Measurements from ENCODE around the gene PRKG1.

DNA sequence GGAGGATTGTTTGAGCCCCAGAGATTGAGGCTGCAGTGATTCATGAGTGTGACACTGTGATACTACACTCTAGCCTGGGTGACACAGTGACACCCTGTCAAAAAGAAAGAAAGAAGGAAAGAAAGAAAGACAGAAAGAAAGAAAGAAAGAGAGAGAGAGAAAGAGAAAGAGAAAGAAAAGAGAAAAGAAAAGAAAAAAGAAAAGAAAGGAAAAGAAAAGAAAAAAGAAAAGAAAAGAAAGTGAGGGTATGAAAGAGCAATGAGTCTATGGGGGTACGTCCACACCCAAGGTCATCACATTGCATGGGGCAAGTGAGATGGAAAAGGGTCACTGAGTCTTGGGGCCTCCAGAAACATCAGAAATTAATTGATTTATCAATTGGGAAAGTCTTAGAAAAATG lies 760.3 kb downstream of the PRKG1 start:
- TF ChIP-seq, protein P1, sequence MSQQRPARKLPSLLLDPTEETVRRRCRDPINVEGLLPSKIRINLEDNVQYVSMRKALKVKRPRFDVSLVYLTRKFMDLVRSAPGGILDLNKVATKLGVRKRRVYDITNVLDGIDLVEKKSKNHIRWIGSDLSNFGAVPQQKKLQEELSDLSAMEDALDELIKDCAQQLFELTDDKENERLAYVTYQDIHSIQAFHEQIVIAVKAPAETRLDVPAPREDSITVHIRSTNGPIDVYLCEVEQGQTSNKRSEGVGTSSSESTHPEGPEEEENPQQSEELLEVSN (IDR thresholded peaks at IDR 0.05) = no peak
- TF ChIP-seq, protein P2, sequence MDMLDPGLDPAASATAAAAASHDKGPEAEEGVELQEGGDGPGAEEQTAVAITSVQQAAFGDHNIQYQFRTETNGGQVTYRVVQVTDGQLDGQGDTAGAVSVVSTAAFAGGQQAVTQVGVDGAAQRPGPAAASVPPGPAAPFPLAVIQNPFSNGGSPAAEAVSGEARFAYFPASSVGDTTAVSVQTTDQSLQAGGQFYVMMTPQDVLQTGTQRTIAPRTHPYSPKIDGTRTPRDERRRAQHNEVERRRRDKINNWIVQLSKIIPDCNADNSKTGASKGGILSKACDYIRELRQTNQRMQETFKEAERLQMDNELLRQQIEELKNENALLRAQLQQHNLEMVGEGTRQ (IDR thresholded peaks at IDR 0.05; ENCODE audit: low read length) = no peak
- no peak for TF ChIP-seq POLR2A (IDR thresholded peaks at IDR 0.05; ENCODE audit: control extremely low read depth in 1 of 2, low read depth in 2 of 2, low read length in 2 of 2)
- no peak for TF ChIP-seq TCF12 (IDR thresholded peaks at IDR 0.05; ENCODE audit: low read depth, low read length)
- no peak for TF ChIP-seq JUND (IDR thresholded peaks at IDR 0.05; ENCODE audit: low read length)

Measured in H1 (cell line).